Thyroid gland (tissue), 4 donors: ENCODE data around the gene DSCAM.

ENCODE experiments used
- CTCF ChIP-seq, 6 experiments: fragments of 200-600 bp in 3 of 6; fragments of 450-650 bp in 3 of 6; sonication (generic) in 3 of 6; IDR thresholded peaks; one replicate each; pipeline ENCODE4 v1.5.1; 2016 to 2019; ENCODE audit warnings: antibody characterized with exemption in 6 of 6, mild to moderate bottlenecking in 2 of 6, inconsistent platforms in 1 of 6, moderate library complexity in 1 of 6
- POLR2A ChIP-seq, 2 donors: fragments of 450-650 bp; IDR thresholded peaks; one replicate each; pipeline ENCODE4 v1.6.1; 2017; ENCODE audit warnings: antibody characterized with exemption in 2 of 2, mild to moderate bottlenecking in 2 of 2, moderate library complexity in 1 of 2

GRCh38 chr21:40243685-40244084 is 603.3 kb downstream of the DSCAM start:
- TF ChIP-seq CTCF (IDR thresholded peaks at IDR 0.05) (no peak), POLR2A (IDR thresholded peaks at IDR 0.05) (no peak)
